ENCODE data around the gene IQSEC3. TPM values are rescaled to one million over a fixed set of nuclear protein-coding genes. Genes with fewer than 3 reads are reported as not detected.

IQSEC3 gene
- total and polyA plus RNA-seq, 2 of the 13 experiments (the other 11 are each of a cell fraction or from before 2014, with no cell fraction given), result not detected

DNA sequence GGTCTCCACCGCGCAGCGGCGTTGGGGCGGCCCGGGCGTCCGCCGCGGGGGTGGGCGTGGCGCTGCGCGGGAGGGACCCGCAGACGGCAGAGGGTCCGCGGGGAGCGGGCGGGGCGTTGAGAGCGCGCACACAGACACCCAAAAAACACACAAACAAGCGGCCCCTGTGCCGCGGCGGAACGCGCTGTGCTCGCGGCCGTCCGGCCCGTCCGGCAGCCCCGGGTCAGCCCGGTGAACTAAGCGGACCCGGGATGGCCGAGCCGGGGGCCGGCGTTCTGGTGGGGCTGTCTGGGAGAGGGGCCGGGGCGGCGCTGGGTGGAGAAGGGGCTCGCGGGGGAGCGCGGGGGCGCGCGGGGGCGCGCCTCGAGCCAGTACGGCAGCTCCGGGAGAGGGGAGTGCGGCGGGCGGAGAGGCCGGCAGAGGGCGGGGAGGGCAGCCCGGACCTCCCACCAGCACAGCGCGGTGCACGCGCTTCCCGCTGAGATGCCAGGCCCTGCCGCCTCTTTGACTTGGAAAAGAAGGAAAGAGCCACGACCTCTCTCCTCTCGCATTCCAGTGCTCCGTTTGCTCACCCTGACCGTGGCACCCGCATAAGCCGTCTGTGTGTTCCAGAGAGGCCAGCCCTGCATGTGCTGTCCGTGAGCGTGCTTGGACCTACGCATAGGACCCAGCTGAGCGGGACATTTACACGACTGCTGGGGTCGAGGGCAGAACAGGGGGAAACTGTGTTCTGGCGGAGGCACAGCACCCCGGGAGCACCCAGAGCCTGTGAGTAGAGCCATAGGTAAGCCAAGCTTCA, 137.1 kb downstream of the IQSEC3 start:
- Histone ChIP-seq H3K9ac (ENCODE audit: insufficient read depth, low read depth, low read length) (no peak overlapping the region), H3K4me3 (replicated peaks in 1 of 3; ENCODE audit: insufficient read depth in 1 of 3, low read depth in 2 of 3, low read length in 3 of 3) (no peak overlapping the region), H3K79me2 (ENCODE audit: insufficient read depth, low read length) (no peaks in the 10 kb centered on the region), H3K27me3 (ENCODE audit: control insufficient read depth in 1 of 2, insufficient read depth in 2 of 2, low read length in 2 of 2) (no peaks in the 10 kb centered on the region), H2AFZ (ENCODE audit: low read length) (no peak overlapping the region), H3K4me2 (ENCODE audit: low read depth, low read length) (no peak overlapping the region), H3K4me1 (ENCODE audit: insufficient read depth, low read length) (peaks cover 10% of the 10 kb centered on the region), H3K9me3 (ENCODE audit: low read length) (no peaks in the 10 kb centered on the region), H4K20me1 (ENCODE audit: insufficient read depth, low read length) (no peaks in the 10 kb centered on the region), H3K27ac (ENCODE audit: extremely low read length, insufficient read depth, low read length) (no peak overlapping the region), H3K36me3 (replicated peaks in 1 of 2; ENCODE audit: control insufficient read depth in 1 of 2, insufficient read depth in 2 of 2, low read length in 2 of 2) (no peaks in the 10 kb centered on the region)
- no peak for ATAC-seq
- no peak for FAIRE-seq
- intact Hi-C loops (cut with micrococcal nuclease; ENCODE audit: unreplicated experiment) (no loop called here), in situ Hi-C loops (cut with HindIII; ENCODE audit: extremely low pct_ligation_motif_present, low pct_unique_long_range_greater_than_20kb) (no loop called here)
- BruUV-seq (replicated peaks), result no TSS peak
- 98% methylated on average over 82 of the region's 84 CpGs for WGBS (ENCODE audit: low lambda C conversion rate)
- POLR2A ChIA-PET, result no interaction called here
- CTCF ChIA-PET (ENCODE audit: low intra/inter-chr PET ratio, low total read pairs), result no interaction called here
- DNase-seq (ENCODE audit: low spot score), result no peak
- TF ChIP-seq ZNF616 (CRISPR knock-in tag; IDR thresholded peaks at IDR 0.05; ENCODE audit: low read depth) (no peak), NFYB (CRISPR knock-in tag; IDR thresholded peaks at IDR 0.05) (no peak), ZSCAN22 (CRISPR knock-in tag; IDR thresholded peaks at IDR 0.05) (no peak), PHF8 (CRISPR knock-in tag; IDR thresholded peaks at IDR 0.05) (no peak), JDP2 (CRISPR knock-in tag; IDR thresholded peaks at IDR 0.05; ENCODE audit: borderline replicate concordance) (no peak), ZNF607 (CRISPR knock-in tag; IDR thresholded peaks at IDR 0.05; ENCODE audit: borderline replicate concordance) (no peak)
- TF ChIP-seq, protein P1, sequence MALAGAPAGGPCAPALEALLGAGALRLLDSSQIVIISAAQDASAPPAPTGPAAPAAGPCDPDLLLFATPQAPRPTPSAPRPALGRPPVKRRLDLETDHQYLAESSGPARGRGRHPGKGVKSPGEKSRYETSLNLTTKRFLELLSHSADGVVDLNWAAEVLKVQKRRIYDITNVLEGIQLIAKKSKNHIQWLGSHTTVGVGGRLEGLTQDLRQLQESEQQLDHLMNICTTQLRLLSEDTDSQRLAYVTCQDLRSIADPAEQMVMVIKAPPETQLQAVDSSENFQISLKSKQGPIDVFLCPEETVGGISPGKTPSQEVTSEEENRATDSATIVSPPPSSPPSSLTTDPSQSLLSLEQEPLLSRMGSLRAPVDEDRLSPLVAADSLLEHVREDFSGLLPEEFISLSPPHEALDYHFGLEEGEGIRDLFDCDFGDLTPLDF (CRISPR knock-in tag; IDR thresholded peaks at IDR 0.05), result no peak
- TF ChIP-seq, protein P2, sequence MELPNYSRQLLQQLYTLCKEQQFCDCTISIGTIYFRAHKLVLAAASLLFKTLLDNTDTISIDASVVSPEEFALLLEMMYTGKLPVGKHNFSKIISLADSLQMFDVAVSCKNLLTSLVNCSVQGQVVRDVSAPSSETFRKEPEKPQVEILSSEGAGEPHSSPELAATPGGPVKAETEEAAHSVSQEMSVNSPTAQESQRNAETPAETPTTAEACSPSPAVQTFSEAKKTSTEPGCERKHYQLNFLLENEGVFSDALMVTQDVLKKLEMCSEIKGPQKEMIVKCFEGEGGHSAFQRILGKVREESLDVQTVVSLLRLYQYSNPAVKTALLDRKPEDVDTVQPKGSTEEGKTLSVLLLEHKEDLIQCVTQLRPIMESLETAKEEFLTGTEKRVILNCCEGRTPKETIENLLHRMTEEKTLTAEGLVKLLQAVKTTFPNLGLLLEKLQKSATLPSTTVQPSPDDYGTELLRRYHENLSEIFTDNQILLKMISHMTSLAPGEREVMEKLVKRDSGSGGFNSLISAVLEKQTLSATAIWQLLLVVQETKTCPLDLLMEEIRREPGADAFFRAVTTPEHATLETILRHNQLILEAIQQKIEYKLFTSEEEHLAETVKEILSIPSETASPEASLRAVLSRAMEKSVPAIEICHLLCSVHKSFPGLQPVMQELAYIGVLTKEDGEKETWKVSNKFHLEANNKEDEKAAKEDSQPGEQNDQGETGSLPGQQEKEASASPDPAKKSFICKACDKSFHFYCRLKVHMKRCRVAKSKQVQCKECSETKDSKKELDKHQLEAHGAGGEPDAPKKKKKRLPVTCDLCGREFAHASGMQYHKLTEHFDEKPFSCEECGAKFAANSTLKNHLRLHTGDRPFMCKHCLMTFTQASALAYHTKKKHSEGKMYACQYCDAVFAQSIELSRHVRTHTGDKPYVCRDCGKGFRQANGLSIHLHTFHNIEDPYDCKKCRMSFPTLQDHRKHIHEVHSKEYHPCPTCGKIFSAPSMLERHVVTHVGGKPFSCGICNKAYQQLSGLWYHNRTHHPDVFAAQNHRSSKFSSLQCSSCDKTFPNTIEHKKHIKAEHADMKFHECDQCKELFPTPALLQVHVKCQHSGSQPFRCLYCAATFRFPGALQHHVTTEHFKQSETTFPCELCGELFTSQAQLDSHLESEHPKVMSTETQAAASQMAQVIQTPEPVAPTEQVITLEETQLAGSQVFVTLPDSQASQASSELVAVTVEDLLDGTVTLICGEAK (IDR thresholded peaks at IDR 0.05), result no peak
- TF ChIP-seq, protein P2 (CRISPR knock-in tag; IDR thresholded peaks at IDR 0.05), result no peak
- TF ChIP-seq, protein P3, sequence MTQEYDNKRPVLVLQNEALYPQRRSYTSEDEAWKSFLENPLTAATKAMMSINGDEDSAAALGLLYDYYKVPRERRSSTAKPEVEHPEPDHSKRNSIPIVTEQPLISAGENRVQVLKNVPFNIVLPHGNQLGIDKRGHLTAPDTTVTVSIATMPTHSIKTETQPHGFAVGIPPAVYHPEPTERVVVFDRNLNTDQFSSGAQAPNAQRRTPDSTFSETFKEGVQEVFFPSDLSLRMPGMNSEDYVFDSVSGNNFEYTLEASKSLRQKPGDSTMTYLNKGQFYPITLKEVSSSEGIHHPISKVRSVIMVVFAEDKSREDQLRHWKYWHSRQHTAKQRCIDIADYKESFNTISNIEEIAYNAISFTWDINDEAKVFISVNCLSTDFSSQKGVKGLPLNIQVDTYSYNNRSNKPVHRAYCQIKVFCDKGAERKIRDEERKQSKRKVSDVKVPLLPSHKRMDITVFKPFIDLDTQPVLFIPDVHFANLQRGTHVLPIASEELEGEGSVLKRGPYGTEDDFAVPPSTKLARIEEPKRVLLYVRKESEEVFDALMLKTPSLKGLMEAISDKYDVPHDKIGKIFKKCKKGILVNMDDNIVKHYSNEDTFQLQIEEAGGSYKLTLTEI (CRISPR knock-in tag; conservative IDR thresholded peaks at IDR 0.05), result no peak
